K562 (cell line): Measurements from ENCODE around the gene NDUFB1. TPM values are rescaled to one million over a fixed set of nuclear protein-coding genes. Genes with fewer than 3 reads are reported as not detected.

ENCODE experiments used
- ATAC-seq: fragments of 200-7000 bp; cut with Tn5 transposase; 3 replicates; pipeline ENCODE4 v1.9.1; 2020; ENCODE audit warnings: moderate library complexity
- BruUV-seq: library from RNA; stranded (reverse); fragments of 400-500 nt; replicated peaks from 2 replicates; lab custom pipeline; 2021; lab: Mats Ljungman, UMichigan
- CTCF ChIA-PET: fragments of 300-600 bp; formaldehyde crosslinking; extraction: SDS; loops from one replicate; lab custom pipeline; 2021; ENCODE audit warnings: low intra/inter-chr PET ratio; lab: Yijun Ruan, JAX
- POLR2A ChIA-PET: fragments of 300-600, 350-650 bp; sonication (Branson Sonifier 250); formaldehyde crosslinking; extraction: SDS; loops from one replicate; lab custom pipeline; 2021; ENCODE audit warnings: antibody characterized with exemption, inconsistent platforms; lab: Yijun Ruan, JAX
- DNase-seq, 4 experiments: peaks; one replicate each; pipeline versions ENCODE4 v3.0.0 to v3.0.0-alpha.2; 2011 to 2018; ENCODE audit warnings: low spot score in 3 of 4, mixed read lengths in 3 of 4; ENCODE audit errors: extremely low read depth in 1 of 4
- FAIRE-seq: peaks from 2 replicates; lab custom pipeline; 2011; peaks lifted over from hg19 to GRCh38; lab: Jason Lieb, UNC
- H2AFZ ChIP-seq: 2 replicates; pipeline ENCODE4 v1.6.0; 2011; ENCODE audit warnings: low read depth, low read length, control low read depth, inconsistent platforms
- H3K27ac ChIP-seq: fragments of 200-600 bp; 3 replicates; pipeline ENCODE4 v1.8.0; 2011; ENCODE audit warnings: low read depth, mild to moderate bottlenecking, control low read depth, inconsistent platforms, low read length, moderate library complexity, mixed read lengths; ENCODE audit errors: extremely low read depth
- H3K27me3 ChIP-seq, 2 experiments: fragments of 300-600 bp in 1 of 2; 2 replicates in 1 of 2; 3 replicates in 1 of 2; pipeline versions ENCODE4 v1.6.0 to v1.8.0; 2011; ENCODE audit warnings: inconsistent platforms in 2 of 2, low read length in 2 of 2, mild to moderate bottlenecking in 1 of 2, mixed read lengths in 1 of 2, moderate library complexity in 1 of 2; ENCODE audit not compliant: control insufficient read depth in 2 of 2, insufficient read depth in 2 of 2
- H3K36me3 ChIP-seq: fragments of 300-600 bp; 3 replicates; pipeline ENCODE4 v1.8.0; 2011; ENCODE audit warnings: mild to moderate bottlenecking, low read length, inconsistent platforms; ENCODE audit not compliant: control insufficient read depth, insufficient read depth
- H3K4me1 ChIP-seq, 2 experiments: fragments of 200-600 bp in 1 of 2; replicated peaks in 1 of 2; 2 replicates in 1 of 2; 3 replicates in 1 of 2; pipeline versions ENCODE4 v1.5.1 to v1.8.0; 2011; ENCODE audit warnings: inconsistent platforms in 2 of 2, low read length in 2 of 2, mild to moderate bottlenecking in 1 of 2, mixed read lengths in 1 of 2, moderate library complexity in 1 of 2; ENCODE audit not compliant: control insufficient read depth in 2 of 2, insufficient read depth in 2 of 2
- H3K4me2 ChIP-seq: 2 replicates; pipeline ENCODE4 v1.6.1; 2011; ENCODE audit warnings: low read length, control low read depth, inconsistent platforms, mixed read lengths; ENCODE audit not compliant: insufficient read depth
- H3K4me3 ChIP-seq: fragments of 200-600 bp; sonication (generic), shearing (Covaris generic); 2 replicates; pipeline ENCODE4 v1.5.1; 2016; ENCODE audit warnings: control low read depth, inconsistent platforms
- H3K79me2 ChIP-seq: fragments of 200-600 bp; 3 replicates; pipeline ENCODE4 v1.8.0; 2011; ENCODE audit warnings: low read length, inconsistent platforms; ENCODE audit not compliant: control insufficient read depth, insufficient read depth
- H3K9ac ChIP-seq, 2 experiments: 2 replicates each; pipeline versions ENCODE4 v1.6.0 to v1.6.1; 2011; ENCODE audit warnings: low read depth in 2 of 2, low read length in 2 of 2, control low read depth in 1 of 2, inconsistent platforms in 1 of 2, mild to moderate bottlenecking in 1 of 2, mixed read lengths in 1 of 2; ENCODE audit not compliant: insufficient read depth in 1 of 2
- H3K9me1 ChIP-seq: one replicate; pipeline ENCODE4 v1.6.0; 2011; ENCODE audit warnings: inconsistent platforms, mild to moderate bottlenecking, low read length, moderate library complexity; ENCODE audit not compliant: control insufficient read depth, insufficient read depth
- H3K9me3 ChIP-seq: replicated peaks from 2 replicates; pipeline ENCODE4 v1.5.1; 2011; ENCODE audit warnings: low read depth, low read length, inconsistent platforms; ENCODE audit not compliant: control insufficient read depth, insufficient read depth
- H4K20me1 ChIP-seq: replicated peaks from 2 replicates; pipeline ENCODE4 v1.6.1; 2011; ENCODE audit warnings: low read length, inconsistent platforms, mixed read lengths; ENCODE audit not compliant: control insufficient read depth, insufficient read depth
- CREBBP ChIP-seq: IDR thresholded peaks from one replicate; pipeline ENCODE4 v1.6.1; 2012; ENCODE audit warnings: low read depth, mild to moderate bottlenecking, control low read depth, inconsistent platforms, low read length
- NR2F6 ChIP-seq: fragments of 450-650 bp; formaldehyde crosslinking; IDR thresholded peaks from 2 replicates; pipeline ENCODE4 v1.4.0; 2020; ENCODE audit warnings: mild to moderate bottlenecking
- PYGO2 ChIP-seq: fragments of 450-650 bp; IDR thresholded peaks from 2 replicates; pipeline ENCODE4 v1.6.1; 2016; ENCODE audit warnings: mild to moderate bottlenecking, missing genetic modification characterization, moderate library complexity, missing compliant biosample characterization
- THRAP3 ChIP-seq: fragments of 450-650 bp; IDR thresholded peaks from 2 replicates; pipeline ENCODE4 v1.6.1; 2016; ENCODE audit warnings: mild to moderate bottlenecking, inconsistent platforms, borderline replicate concordance
- XRCC5 ChIP-seq: fragments of 200-400 bp; formaldehyde crosslinking; IDR thresholded peaks from 2 replicates; pipeline ENCODE4 v1.6.1; 2017; ENCODE audit warnings: low read depth, mild to moderate bottlenecking, low read length
- ZBTB12 ChIP-seq: fragments of 250-450 bp; sonication (Bioruptor Pico); IDR thresholded peaks from 2 replicates; pipeline ENCODE4 v1.4.0; 2020
- ZBTB40 ChIP-seq, 2 experiments: fragments of 450-650 bp in 1 of 2; sonication (generic) in 1 of 2; formaldehyde crosslinking in 1 of 2; IDR thresholded peaks; 2 replicates each; pipeline versions ENCODE4 v1.7.1 to v1.9.0; 2016 to 2022; ENCODE audit warnings: inconsistent platforms in 1 of 2, mild to moderate bottlenecking in 1 of 2, missing genetic modification reagents in 1 of 2
- ZKSCAN1 ChIP-seq: fragments of 150-350 bp; IDR thresholded peaks from 2 replicates; pipeline ENCODE4 v1.6.1; 2016; ENCODE audit warnings: low read depth, low read length
- in situ Hi-C: fragments of 300-500 bp; cut with MboI; formaldehyde crosslinking; loops from 4 replicates; pipeline ENCODE4 v1.15.0; 2018; ENCODE audit warnings: inconsistent platforms, mixed read lengths
- intact Hi-C: fragments of 100-400 bp; cut with micrococcal nuclease; formaldehyde crosslinking; loops from 2 replicates; pipeline ENCODE4 v1.14.2; 2022
- polyA plus RNA-seq, 8 experiments: library from polyadenylated mRNA; depleted of rRNA in 4 of 8; stranded (reverse) in 5 of 8; unstranded in 3 of 8; fragments of >200 nt; fragmentation: Nextera tagmentation in 2 of 8; fragmentation: Illumina TruSeq in 1 of 8; extraction: Ambion mirVana in 2 of 8; extraction: Trizol in 1 of 8; gene quantifications; 2 replicates each; pipeline versions ENCODE4 v1.2.1 to v1.2.3, GENCODE V29; 2011 to 2014; ENCODE audit warnings: inconsistent platforms in 1 of 8, missing spikeins in 1 of 8
- total RNA-seq, 7 experiments: library from RNA; depleted of rRNA in 6 of 7; stranded (reverse); fragments of >200 nt in 6 of 7; fragmentation: Illumina TruSeq in 2 of 7; extraction: Trizol in 2 of 7; gene quantifications; 2 replicates each; pipeline versions ENCODE4 v1.2.1 to v1.2.3, GENCODE V29; 2011 to 2021; ENCODE audit warnings: low replicate concordance in 1 of 7

NDUFB1 gene
- total and polyA plus RNA-seq, 9 of the 15 experiments (the other 6 are each of a cell fraction or from before 2014, with no cell fraction given), result 102 to 767 (median 325) TPM

DNA sequence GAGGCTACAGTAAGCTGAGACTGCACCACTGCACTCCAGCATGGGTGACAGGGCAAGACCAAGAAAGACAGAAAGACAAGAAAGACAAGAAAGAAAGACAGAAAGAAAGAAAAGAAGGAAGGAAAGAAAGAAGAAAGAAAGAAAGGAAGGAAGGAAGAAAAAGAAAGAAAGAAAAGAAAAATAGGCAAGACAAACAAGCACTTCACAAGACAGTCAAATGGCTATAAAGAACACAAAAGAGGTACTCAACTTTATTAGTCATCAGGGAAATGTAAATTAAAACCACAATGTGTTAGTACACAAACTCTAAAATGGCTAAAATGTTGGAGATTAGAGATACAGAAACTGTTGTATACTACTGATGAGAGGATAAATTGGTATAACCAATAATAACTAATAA is 21.7 kb downstream of the NDUFB1 start:
- no TSS peak for BruUV-seq
- H3K79me2 ChIP-seq, result peaks cover 42% of the 10 kb centered on the region
- no peaks in the 10 kb centered on the region for H3K9me1 ChIP-seq
- no peaks in the 10 kb centered on the region for H3K36me3 ChIP-seq
- in situ Hi-C loops, result no loop called here
- FAIRE-seq (peak; percentile 11), ATAC-seq (no peak), DNase-seq (no peak)
- ChIA-PET POLR2A (interaction anchor here (1.4 to 1.9 kb wide), 2 partner anchors 10 to 11 kb away, joined by 3 to 7 read pairs; no protein-coding TSS in a partner anchor), CTCF (no interaction called here)
- H3K9me3 ChIP-seq, result no peaks in the 10 kb centered on the region
- no peaks in the 10 kb centered on the region for H3K27me3 ChIP-seq
- no peaks in the 10 kb centered on the region for H4K20me1 ChIP-seq
- intact Hi-C loops, result no loop called here
- H3K4me2 ChIP-seq, result no peak overlapping the region
- H3K4me1 ChIP-seq, result no peaks in the 10 kb centered on the region; a peak in 2 of 5 replicates
- no peak overlapping the region for H2AFZ ChIP-seq
- no peak overlapping the region for H3K4me3 ChIP-seq
- H3K27ac ChIP-seq, result no peak overlapping the region
- H3K9ac ChIP-seq, result no peak overlapping the region
- TF ChIP-seq XRCC5 (no peak), NR2F6 (CRISPR knock-in tag) (no peak), ZKSCAN1 (no peak), ZBTB40 (IDR thresholded peaks at IDR 0.05) (peak; percentile 39; the same call in 1 of the 2 replicates), ZBTB40 (CRISPR knock-in tag; IDR thresholded peaks at IDR 0.05) (no peak), ZBTB12 (CRISPR knock-in tag) (no peak), CREBBP (no peak), THRAP3 (no peak), PYGO2 (tag) (no peak)
